HepG2 (cell line): ENCODE data around the gene PGP. TPM values are rescaled to one million over a fixed set of nuclear protein-coding genes. Genes with fewer than 3 reads are reported as not detected.

Experiments
- ATRX ChIP-seq: sonication (generic); formaldehyde crosslinking; IDR thresholded peaks from 2 replicates; pipeline ENCODE4 v1.4.0; 2020; ENCODE audit warnings: missing genetic modification reagents, borderline replicate concordance
- KLF15 ChIP-seq: sonication (generic); formaldehyde crosslinking; IDR thresholded peaks from 2 replicates; pipeline ENCODE4 v1.8.1; 2023; ENCODE audit warnings: borderline replicate concordance, mild to moderate bottlenecking, inconsistent platforms, missing genetic modification reagents, mixed read lengths
- NCOA2 ChIP-seq: sonication (generic); formaldehyde crosslinking; IDR thresholded peaks from 2 replicates; pipeline ENCODE4 v1.8.0; 2022; ENCODE audit warnings: inconsistent platforms
- TBX2 ChIP-seq: sonication (generic); formaldehyde crosslinking; IDR thresholded peaks from 2 replicates; pipeline ENCODE4 v1.5.0; 2020; ENCODE audit warnings: missing genetic modification reagents, mild to moderate bottlenecking, borderline replicate concordance
- ZNF292 ChIP-seq: sonication (generic); formaldehyde crosslinking; IDR thresholded peaks from 2 replicates; pipeline ENCODE4 v1.8.1; 2022; ENCODE audit warnings: mild to moderate bottlenecking, low read depth, missing genetic modification reagents, borderline replicate concordance
- ZNF383 ChIP-seq: sonication (generic); formaldehyde crosslinking; IDR thresholded peaks from 2 replicates; pipeline ENCODE4 v1.4.0; 2020; ENCODE audit warnings: missing genetic modification reagents, mild to moderate bottlenecking, borderline replicate concordance
- ZNF720 ChIP-seq: sonication (generic); formaldehyde crosslinking; IDR thresholded peaks from 2 replicates; pipeline ENCODE4 v1.4.0; 2020; ENCODE audit warnings: missing genetic modification reagents
- polyA plus RNA-seq, 8 experiments: library from polyadenylated mRNA; depleted of rRNA in 3 of 8; stranded (reverse) in 7 of 8; unstranded in 1 of 8; fragments of >200 nt; fragmentation: Illumina TruSeq in 4 of 8; extraction: Trizol in 4 of 8; gene quantifications; 2 replicates each; pipeline versions ENCODE4 v1.2.1 to v1.2.3, GENCODE V29; 2011 to 2016; ENCODE audit warnings: low read depth in 4 of 8, missing spikeins in 1 of 8, mixed read lengths in 1 of 8; ENCODE audit not compliant: insufficient read depth in 1 of 8
- total RNA-seq, 5 experiments: library from RNA; depleted of rRNA; stranded (reverse); fragments of >200 nt; fragmentation: Illumina TruSeq; extraction: Trizol; gene quantifications; 2 replicates each; pipeline ENCODE4 v1.2.3, GENCODE V29; 2016; ENCODE audit warnings: low read depth in 1 of 5
- TF ChIP-seq, protein P1 (sequence below): sonication (generic); formaldehyde crosslinking; IDR thresholded peaks from 2 replicates; pipeline ENCODE4 v1.9.0; 2021; ENCODE audit warnings: mild to moderate bottlenecking, missing genetic modification reagents
- TF ChIP-seq, protein P2 (sequence below): IDR thresholded peaks from 2 replicates; pipeline ENCODE4 v1.6.1; 2016
- TF ChIP-seq, protein P3 (sequence below): sonication (generic); formaldehyde crosslinking; IDR thresholded peaks from 2 replicates; pipeline ENCODE4 v1.4.0; 2020; ENCODE audit warnings: mild to moderate bottlenecking, missing genetic modification reagents, borderline replicate concordance
- TF ChIP-seq, protein P4 (sequence below), 2 experiments: sonication (generic) in 1 of 2; formaldehyde crosslinking in 1 of 2; IDR thresholded peaks; 2 replicates each; pipeline versions ENCODE4 v1.4.0 to v1.6.1; 2016 to 2020; ENCODE audit warnings: borderline replicate concordance in 1 of 2, low read depth in 1 of 2, mild to moderate bottlenecking in 1 of 2, missing genetic modification reagents in 1 of 2
- TF ChIP-seq, protein P5 (sequence below): sonication (generic); formaldehyde crosslinking; IDR thresholded peaks from 2 replicates; pipeline ENCODE4 v1.4.0; 2020; ENCODE audit warnings: mild to moderate bottlenecking, missing genetic modification reagents

Gene PGP
- total and polyA plus RNA-seq, 2 of the 13 experiments (the other 11 are each of a cell fraction or from before 2014, with no cell fraction given) = 7.3 to 18.3 TPM

DNA sequence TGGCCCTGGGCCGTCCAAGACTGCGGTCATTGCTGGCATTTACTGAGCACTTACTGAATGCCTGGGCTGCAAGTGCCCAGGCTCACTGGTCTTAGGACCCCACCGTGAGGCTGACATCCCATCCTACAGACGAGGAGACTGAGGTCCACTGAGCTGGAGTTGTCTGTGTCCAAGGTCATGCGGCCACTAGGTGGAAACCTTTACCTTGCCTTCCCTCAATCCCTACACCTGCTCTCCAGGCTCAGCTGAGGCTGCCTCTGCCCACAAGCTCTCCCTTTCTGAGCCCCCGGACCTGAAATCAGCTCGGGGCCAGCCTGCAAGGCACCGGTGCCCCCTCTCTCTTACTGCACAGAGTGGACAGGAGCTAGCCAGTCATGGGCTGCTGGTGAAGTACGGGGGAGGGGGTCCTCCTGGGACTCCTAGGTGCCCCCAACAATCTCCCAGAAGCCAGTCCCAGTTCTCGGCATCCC lies 19.8 kb downstream of the PGP start (continued):
- TF ChIP-seq, protein P1, sequence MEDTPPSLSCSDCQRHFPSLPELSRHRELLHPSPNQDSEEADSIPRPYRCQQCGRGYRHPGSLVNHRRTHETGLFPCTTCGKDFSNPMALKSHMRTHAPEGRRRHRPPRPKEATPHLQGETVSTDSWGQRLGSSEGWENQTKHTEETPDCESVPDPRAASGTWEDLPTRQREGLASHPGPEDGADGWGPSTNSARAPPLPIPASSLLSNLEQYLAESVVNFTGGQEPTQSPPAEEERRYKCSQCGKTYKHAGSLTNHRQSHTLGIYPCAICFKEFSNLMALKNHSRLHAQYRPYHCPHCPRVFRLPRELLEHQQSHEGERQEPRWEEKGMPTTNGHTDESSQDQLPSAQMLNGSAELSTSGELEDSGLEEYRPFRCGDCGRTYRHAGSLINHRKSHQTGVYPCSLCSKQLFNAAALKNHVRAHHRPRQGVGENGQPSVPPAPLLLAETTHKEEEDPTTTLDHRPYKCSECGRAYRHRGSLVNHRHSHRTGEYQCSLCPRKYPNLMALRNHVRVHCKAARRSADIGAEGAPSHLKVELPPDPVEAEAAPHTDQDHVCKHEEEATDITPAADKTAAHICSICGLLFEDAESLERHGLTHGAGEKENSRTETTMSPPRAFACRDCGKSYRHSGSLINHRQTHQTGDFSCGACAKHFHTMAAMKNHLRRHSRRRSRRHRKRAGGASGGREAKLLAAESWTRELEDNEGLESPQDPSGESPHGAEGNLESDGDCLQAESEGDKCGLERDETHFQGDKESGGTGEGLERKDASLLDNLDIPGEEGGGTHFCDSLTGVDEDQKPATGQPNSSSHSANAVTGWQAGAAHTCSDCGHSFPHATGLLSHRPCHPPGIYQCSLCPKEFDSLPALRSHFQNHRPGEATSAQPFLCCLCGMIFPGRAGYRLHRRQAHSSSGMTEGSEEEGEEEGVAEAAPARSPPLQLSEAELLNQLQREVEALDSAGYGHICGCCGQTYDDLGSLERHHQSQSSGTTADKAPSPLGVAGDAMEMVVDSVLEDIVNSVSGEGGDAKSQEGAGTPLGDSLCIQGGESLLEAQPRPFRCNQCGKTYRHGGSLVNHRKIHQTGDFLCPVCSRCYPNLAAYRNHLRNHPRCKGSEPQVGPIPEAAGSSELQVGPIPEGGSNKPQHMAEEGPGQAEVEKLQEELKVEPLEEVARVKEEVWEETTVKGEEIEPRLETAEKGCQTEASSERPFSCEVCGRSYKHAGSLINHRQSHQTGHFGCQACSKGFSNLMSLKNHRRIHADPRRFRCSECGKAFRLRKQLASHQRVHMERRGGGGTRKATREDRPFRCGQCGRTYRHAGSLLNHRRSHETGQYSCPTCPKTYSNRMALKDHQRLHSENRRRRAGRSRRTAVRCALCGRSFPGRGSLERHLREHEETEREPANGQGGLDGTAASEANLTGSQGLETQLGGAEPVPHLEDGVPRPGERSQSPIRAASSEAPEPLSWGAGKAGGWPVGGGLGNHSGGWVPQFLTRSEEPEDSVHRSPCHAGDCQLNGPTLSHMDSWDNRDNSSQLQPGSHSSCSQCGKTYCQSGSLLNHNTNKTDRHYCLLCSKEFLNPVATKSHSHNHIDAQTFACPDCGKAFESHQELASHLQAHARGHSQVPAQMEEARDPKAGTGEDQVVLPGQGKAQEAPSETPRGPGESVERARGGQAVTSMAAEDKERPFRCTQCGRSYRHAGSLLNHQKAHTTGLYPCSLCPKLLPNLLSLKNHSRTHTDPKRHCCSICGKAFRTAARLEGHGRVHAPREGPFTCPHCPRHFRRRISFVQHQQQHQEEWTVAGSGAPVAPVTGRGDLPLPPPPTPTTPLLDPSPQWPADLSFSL = no peak
- TF ChIP-seq NCOA2 (no peak), ZNF383 (CRISPR knock-in tag) (no peak), KLF15 (CRISPR knock-in tag) (no peak), ZNF720 (CRISPR knock-in tag) (no peak), ZNF292 (no peak), TBX2 (peak; percentile 21; the same call in 1 of the 2 replicates), ATRX (CRISPR knock-in tag) (no peak)
- TF ChIP-seq, protein P2, sequence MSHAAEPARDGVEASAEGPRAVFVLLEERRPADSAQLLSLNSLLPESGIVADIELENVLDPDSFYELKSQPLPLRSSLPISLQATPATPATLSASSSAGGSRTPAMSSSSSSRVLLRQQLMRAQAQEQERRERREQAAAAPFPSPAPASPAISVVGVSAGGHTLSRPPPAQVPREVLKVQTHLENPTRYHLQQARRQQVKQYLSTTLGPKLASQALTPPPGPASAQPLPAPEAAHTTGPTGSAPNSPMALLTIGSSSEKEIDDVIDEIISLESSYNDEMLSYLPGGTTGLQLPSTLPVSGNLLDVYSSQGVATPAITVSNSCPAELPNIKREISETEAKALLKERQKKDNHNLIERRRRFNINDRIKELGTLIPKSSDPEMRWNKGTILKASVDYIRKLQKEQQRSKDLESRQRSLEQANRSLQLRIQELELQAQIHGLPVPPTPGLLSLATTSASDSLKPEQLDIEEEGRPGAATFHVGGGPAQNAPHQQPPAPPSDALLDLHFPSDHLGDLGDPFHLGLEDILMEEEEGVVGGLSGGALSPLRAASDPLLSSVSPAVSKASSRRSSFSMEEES (CRISPR knock-in tag) = no peak
- TF ChIP-seq, protein P3, sequence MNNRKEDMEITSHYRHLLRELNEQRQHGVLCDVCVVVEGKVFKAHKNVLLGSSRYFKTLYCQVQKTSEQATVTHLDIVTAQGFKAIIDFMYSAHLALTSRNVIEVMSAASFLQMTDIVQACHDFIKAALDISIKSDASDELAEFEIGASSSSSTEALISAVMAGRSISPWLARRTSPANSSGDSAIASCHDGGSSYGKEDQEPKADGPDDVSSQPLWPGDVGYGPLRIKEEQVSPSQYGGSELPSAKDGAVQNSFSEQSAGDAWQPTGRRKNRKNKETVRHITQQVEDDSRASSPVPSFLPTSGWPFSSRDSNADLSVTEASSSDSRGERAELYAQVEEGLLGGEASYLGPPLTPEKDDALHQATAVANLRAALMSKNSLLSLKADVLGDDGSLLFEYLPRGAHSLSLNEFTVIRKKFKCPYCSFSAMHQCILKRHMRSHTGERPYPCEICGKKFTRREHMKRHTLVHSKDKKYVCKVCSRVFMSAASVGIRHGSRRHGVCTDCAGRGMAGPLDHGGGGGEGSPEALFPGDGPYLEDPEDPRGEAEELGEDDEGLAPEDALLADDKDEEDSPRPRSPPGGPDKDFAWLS = no peak
- TF ChIP-seq, protein P4, sequence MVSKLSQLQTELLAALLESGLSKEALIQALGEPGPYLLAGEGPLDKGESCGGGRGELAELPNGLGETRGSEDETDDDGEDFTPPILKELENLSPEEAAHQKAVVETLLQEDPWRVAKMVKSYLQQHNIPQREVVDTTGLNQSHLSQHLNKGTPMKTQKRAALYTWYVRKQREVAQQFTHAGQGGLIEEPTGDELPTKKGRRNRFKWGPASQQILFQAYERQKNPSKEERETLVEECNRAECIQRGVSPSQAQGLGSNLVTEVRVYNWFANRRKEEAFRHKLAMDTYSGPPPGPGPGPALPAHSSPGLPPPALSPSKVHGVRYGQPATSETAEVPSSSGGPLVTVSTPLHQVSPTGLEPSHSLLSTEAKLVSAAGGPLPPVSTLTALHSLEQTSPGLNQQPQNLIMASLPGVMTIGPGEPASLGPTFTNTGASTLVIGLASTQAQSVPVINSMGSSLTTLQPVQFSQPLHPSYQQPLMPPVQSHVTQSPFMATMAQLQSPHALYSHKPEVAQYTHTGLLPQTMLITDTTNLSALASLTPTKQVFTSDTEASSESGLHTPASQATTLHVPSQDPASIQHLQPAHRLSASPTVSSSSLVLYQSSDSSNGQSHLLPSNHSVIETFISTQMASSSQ (IDR thresholded peaks at IDR 0.05; ENCODE audit: low read depth) = no peak
- TF ChIP-seq, protein P4 (CRISPR knock-in tag; IDR thresholded peaks at IDR 0.05; ENCODE audit: borderline replicate concordance) = no peak
- TF ChIP-seq, protein P5, sequence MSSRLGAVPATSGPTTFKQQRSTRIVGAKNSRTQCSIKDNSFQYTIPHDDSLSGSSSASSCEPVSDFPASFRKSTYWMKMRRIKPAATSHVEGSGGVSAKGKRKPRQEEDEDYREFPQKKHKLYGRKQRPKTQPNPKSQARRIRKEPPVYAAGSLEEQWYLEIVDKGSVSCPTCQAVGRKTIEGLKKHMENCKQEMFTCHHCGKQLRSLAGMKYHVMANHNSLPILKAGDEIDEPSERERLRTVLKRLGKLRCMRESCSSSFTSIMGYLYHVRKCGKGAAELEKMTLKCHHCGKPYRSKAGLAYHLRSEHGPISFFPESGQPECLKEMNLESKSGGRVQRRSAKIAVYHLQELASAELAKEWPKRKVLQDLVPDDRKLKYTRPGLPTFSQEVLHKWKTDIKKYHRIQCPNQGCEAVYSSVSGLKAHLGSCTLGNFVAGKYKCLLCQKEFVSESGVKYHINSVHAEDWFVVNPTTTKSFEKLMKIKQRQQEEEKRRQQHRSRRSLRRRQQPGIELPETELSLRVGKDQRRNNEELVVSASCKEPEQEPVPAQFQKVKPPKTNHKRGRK (CRISPR knock-in tag) = no peak
